ENCODE data around the gene GATA6.

GATA6 gene

GRCh38 chr18:22149710-22150109 lies 19.7 kb upstream of the GATA6 start:
- no peaks in the 10 kb centered on the region for H3K4me1 ChIP-seq (ENCODE audit: control insufficient read depth in 1 of 2, insufficient read depth in 1 of 2, low read depth in 1 of 2, low read length in 1 of 2)
- no peak overlapping the region for H3K27ac ChIP-seq
- H3K4me3 ChIP-seq (ENCODE audit: low read depth in 1 of 2, low read length in 1 of 2): no peak overlapping the region
- no peaks in the 10 kb centered on the region for H3K36me3 ChIP-seq
- peaks cover 42% of the 10 kb centered on the region for H3K27me3 ChIP-seq
- TF ChIP-seq CTCF (IDR thresholded peaks at IDR 0.05): no peak
- no peaks in the 10 kb centered on the region for H3K9me3 ChIP-seq

- H3K27me3 ChIP-seq: peaks cover 39% of the 10 kb centered on the region
- H3K27ac ChIP-seq: no peak overlapping the region
- no peak overlapping the region for H3K4me3 ChIP-seq (ENCODE audit: low read depth in 1 of 2, low read length in 1 of 2)
- H3K9me3 ChIP-seq: no peaks in the 10 kb centered on the region
- H3K36me3 ChIP-seq: no peaks in the 10 kb centered on the region
- H3K4me1 ChIP-seq (ENCODE audit: control insufficient read depth in 1 of 2, insufficient read depth in 1 of 2, low read depth in 1 of 2, low read length in 1 of 2): no peaks in the 10 kb centered on the region
- no peak for TF ChIP-seq CTCF (IDR thresholded peaks at IDR 0.05)
Observed at GRCh38 chr18:22152093-22152492, 17.3 kb upstream of the GATA6 start.

- no peak for TF ChIP-seq CTCF (IDR thresholded peaks at IDR 0.05)
- Histone ChIP-seq H3K4me3 (ENCODE audit: low read depth in 1 of 2, low read length in 1 of 2) (no peak overlapping the region), H3K27me3 (peaks cover 40% of the 10 kb centered on the region), H3K36me3 (no peaks in the 10 kb centered on the region), H3K9me3 (no peaks in the 10 kb centered on the region), H3K4me1 (ENCODE audit: control insufficient read depth in 1 of 2, insufficient read depth in 1 of 2, low read depth in 1 of 2, low read length in 1 of 2) (no peaks in the 10 kb centered on the region), H3K27ac (no peak overlapping the region)
Observed at GRCh38 chr18:22153428-22153827, 16.0 kb upstream of the GATA6 start.

GRCh38 chr18:22155584-22155983 lies 13.8 kb upstream of the GATA6 start:
- peaks cover 52% of the 10 kb centered on the region for H3K27me3 ChIP-seq
- TF ChIP-seq CTCF (IDR thresholded peaks at IDR 0.05): no peak

GRCh38 chr18:22159014-22159413 lies 10.4 kb upstream of the GATA6 start:
- Histone ChIP-seq H3K27me3 (peaks cover 70% of the 10 kb centered on the region), H3K4me3 (ENCODE audit: low read depth in 1 of 2, low read length in 1 of 2) (no peak overlapping the region), H3K36me3 (no peaks in the 10 kb centered on the region), H3K4me1 (ENCODE audit: control insufficient read depth in 1 of 2, insufficient read depth in 1 of 2, low read depth in 1 of 2, low read length in 1 of 2) (no peaks in the 10 kb centered on the region), H3K9me3 (no peaks in the 10 kb centered on the region), H3K27ac (no peak overlapping the region)
- no peak for TF ChIP-seq CTCF (IDR thresholded peaks at IDR 0.05)

More at GRCh38 chr18:22155584-22155983, 13.8 kb upstream of the GATA6 start:
- no peaks in the 10 kb centered on the region for H3K4me1 ChIP-seq (ENCODE audit: control insufficient read depth in 1 of 2, insufficient read depth in 1 of 2, low read depth in 1 of 2, low read length in 1 of 2)
- H3K9me3 ChIP-seq: no peaks in the 10 kb centered on the region
- H3K4me3 ChIP-seq (ENCODE audit: low read depth in 1 of 2, low read length in 1 of 2): no peak overlapping the region
- H3K27ac ChIP-seq: no peak overlapping the region
- no peaks in the 10 kb centered on the region for H3K36me3 ChIP-seq

- H3K9me3 ChIP-seq: no peaks in the 10 kb centered on the region
- no peaks in the 10 kb centered on the region for H3K36me3 ChIP-seq
- no peak overlapping the region for H3K4me3 ChIP-seq (ENCODE audit: low read depth in 1 of 2, low read length in 1 of 2)
- H3K27me3 ChIP-seq: peaks cover 82% of the 10 kb centered on the region
- TF ChIP-seq CTCF (IDR thresholded peaks at IDR 0.05): no peak
- no peak overlapping the region for H3K27ac ChIP-seq
- no peaks in the 10 kb centered on the region for H3K4me1 ChIP-seq (ENCODE audit: control insufficient read depth in 1 of 2, insufficient read depth in 1 of 2, low read depth in 1 of 2, low read length in 1 of 2)
Observed at GRCh38 chr18:22161090-22161489, 8.3 kb upstream of the GATA6 start.

Data from neutrophil (primary cell).